Ishikawa (cell line): ENCODE data around the gene PHF14.

ENCODE experiments used
- CEBPB ChIP-seq: IDR thresholded peaks from 2 replicates; pipeline ENCODE4 v1.6.1; 2012
- CREB1 ChIP-seq: IDR thresholded peaks from 2 replicates; pipeline ENCODE4 v1.6.1; 2012; ENCODE audit warnings: low read depth
- EP300 ChIP-seq: IDR thresholded peaks from 2 replicates; pipeline ENCODE4 v1.6.1; 2012; ENCODE audit warnings: borderline replicate concordance
- FOXM1 ChIP-seq: IDR thresholded peaks from 2 replicates; pipeline ENCODE4 v1.6.1; 2012; ENCODE audit warnings: low read depth, borderline replicate concordance
- NFIC ChIP-seq: IDR thresholded peaks from 2 replicates; pipeline ENCODE4 v1.6.1; 2012
- TAF1 ChIP-seq: IDR thresholded peaks from 2 replicates; pipeline ENCODE4 v1.6.1; 2012; ENCODE audit warnings: low read depth, mild to moderate bottlenecking
- TCF12 ChIP-seq: IDR thresholded peaks from 2 replicates; pipeline ENCODE4 v1.6.1; 2012; ENCODE audit warnings: low read depth
- TEAD4 ChIP-seq: IDR thresholded peaks from 2 replicates; pipeline ENCODE4 v1.6.1; 2012
- YY1 ChIP-seq: IDR thresholded peaks from 2 replicates; pipeline ENCODE4 v1.6.1; 2012; ENCODE audit warnings: low read depth
- ZBTB7A ChIP-seq: IDR thresholded peaks from 2 replicates; pipeline ENCODE4 v1.6.1; 2012; ENCODE audit warnings: low read depth
- TF ChIP-seq, protein P1 (sequence below): IDR thresholded peaks from 2 replicates; pipeline ENCODE4 v1.6.1; 2012
- TF ChIP-seq, protein P2 (sequence below): IDR thresholded peaks from 2 replicates; pipeline ENCODE4 v1.6.1; 2012; ENCODE audit warnings: low read depth, mild to moderate bottlenecking

DNA sequence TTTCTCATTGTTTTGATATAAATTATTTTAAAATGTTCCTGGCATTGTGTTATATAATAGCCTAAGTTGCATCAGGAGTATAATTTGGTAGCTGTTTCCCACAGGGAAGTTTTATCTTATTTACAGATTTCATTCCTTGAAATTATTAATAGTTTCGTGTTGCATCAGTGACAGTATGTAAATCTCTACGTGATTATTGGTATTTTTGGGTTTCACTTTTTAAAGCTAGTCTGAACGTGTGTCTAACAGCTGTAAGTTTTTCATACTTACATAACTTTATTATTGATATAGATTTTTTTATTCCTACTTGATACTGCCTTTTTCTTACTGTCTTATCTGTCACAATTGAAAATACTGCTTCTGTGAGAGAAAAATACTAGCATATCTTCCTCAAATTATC lies 167.9 kb downstream of the PHF14 start:
- TF ChIP-seq ZBTB7A (no peak), YY1 (no peak), EP300 (no peak), CEBPB (no peak), TAF1 (no peak), TCF12 (no peak), CREB1 (no peak), TEAD4 (no peak), NFIC (no peak), FOXM1 (no peak)
- TF ChIP-seq, protein P1, sequence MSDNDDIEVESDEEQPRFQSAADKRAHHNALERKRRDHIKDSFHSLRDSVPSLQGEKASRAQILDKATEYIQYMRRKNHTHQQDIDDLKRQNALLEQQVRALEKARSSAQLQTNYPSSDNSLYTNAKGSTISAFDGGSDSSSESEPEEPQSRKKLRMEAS: no peak
- TF ChIP-seq, protein P2, sequence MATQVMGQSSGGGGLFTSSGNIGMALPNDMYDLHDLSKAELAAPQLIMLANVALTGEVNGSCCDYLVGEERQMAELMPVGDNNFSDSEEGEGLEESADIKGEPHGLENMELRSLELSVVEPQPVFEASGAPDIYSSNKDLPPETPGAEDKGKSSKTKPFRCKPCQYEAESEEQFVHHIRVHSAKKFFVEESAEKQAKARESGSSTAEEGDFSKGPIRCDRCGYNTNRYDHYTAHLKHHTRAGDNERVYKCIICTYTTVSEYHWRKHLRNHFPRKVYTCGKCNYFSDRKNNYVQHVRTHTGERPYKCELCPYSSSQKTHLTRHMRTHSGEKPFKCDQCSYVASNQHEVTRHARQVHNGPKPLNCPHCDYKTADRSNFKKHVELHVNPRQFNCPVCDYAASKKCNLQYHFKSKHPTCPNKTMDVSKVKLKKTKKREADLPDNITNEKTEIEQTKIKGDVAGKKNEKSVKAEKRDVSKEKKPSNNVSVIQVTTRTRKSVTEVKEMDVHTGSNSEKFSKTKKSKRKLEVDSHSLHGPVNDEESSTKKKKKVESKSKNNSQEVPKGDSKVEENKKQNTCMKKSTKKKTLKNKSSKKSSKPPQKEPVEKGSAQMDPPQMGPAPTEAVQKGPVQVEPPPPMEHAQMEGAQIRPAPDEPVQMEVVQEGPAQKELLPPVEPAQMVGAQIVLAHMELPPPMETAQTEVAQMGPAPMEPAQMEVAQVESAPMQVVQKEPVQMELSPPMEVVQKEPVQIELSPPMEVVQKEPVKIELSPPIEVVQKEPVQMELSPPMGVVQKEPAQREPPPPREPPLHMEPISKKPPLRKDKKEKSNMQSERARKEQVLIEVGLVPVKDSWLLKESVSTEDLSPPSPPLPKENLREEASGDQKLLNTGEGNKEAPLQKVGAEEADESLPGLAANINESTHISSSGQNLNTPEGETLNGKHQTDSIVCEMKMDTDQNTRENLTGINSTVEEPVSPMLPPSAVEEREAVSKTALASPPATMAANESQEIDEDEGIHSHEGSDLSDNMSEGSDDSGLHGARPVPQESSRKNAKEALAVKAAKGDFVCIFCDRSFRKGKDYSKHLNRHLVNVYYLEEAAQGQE: no peak
